OCI-LY1 (cell line): ENCODE measurements around the gene IGF2BP2.

Source experiments
- CTCF ChIP-seq: fragments of 200-600 bp; sonication (generic), shearing (Covaris generic); IDR thresholded peaks from 2 replicates; pipeline ENCODE4 v1.5.1; 2017; ENCODE audit warnings: mild to moderate bottlenecking, antibody characterized with exemption, low read length, moderate library complexity, mixed read lengths
- EZH2 ChIP-seq: fragments of 200-600 bp; sonication (generic), shearing (Covaris generic); IDR thresholded peaks from 2 replicates; pipeline ENCODE4 v1.8.0; 2017; ENCODE audit warnings: borderline replicate concordance, mixed run types, mild to moderate bottlenecking, antibody characterized with exemption, low read length, moderate library complexity, mixed read lengths

GRCh38 chr3:185753354-185753753, 71.5 kb downstream of the IGF2BP2 start:
- TF ChIP-seq CTCF = no peak
- TF ChIP-seq EZH2 = no peak
